KMS-11 (cell line): ENCODE data around the gene ADRA2C.

Experiments used
- H2AFZ ChIP-seq: fragments of 200-600 bp; sonication (generic); 2 replicates; pipeline ENCODE4 v1.6.1; 2016; ENCODE audit warnings: antibody characterized with exemption, mixed run types, low read depth
- H3K27ac ChIP-seq: fragments of 200-600 bp; sonication (generic); 2 replicates; pipeline ENCODE4 v1.6.1; 2016; ENCODE audit warnings: mild to moderate bottlenecking, mixed run types
- H3K27me3 ChIP-seq: fragments of 200-600 bp; sonication (generic); 2 replicates; pipeline ENCODE4 v1.6.1; 2017; ENCODE audit warnings: mild to moderate bottlenecking, low read depth, mixed run types, moderate library complexity; ENCODE audit not compliant: insufficient read depth
- H3K36me3 ChIP-seq: fragments of 200-600 bp; sonication (generic); 2 replicates; pipeline ENCODE4 v1.6.1; 2017; ENCODE audit warnings: mild to moderate bottlenecking, mixed run types; ENCODE audit not compliant: insufficient read depth
- H3K4me1 ChIP-seq: fragments of 200-600 bp; sonication (generic); 2 replicates; pipeline ENCODE4 v1.6.1; 2016; ENCODE audit warnings: mild to moderate bottlenecking, low read depth, mixed run types; ENCODE audit not compliant: poor library complexity, severe bottlenecking
- H3K4me2 ChIP-seq: fragments of 200-600 bp; sonication (generic); 2 replicates; pipeline ENCODE4 v1.7.0; 2016; ENCODE audit warnings: mild to moderate bottlenecking, mixed run types
- H3K4me3 ChIP-seq: fragments of 200-600 bp; sonication (generic); IDR thresholded peaks from 2 replicates; pipeline ENCODE4 v1.6.1; 2017; ENCODE audit warnings: low read depth, low read length, mixed read lengths; ENCODE audit not compliant: insufficient read depth
- H3K79me2 ChIP-seq: fragments of 200-600 bp; sonication (generic); 2 replicates; pipeline ENCODE4 v1.6.1; 2016; ENCODE audit warnings: low read depth, mixed run types; ENCODE audit not compliant: insufficient read depth
- H3K9ac ChIP-seq: fragments of 200-600 bp; sonication (generic); 2 replicates; pipeline ENCODE4 v1.6.1; 2016; ENCODE audit warnings: mild to moderate bottlenecking, mixed run types
- H4K20me1 ChIP-seq: fragments of 200-600 bp; sonication (generic); 2 replicates; pipeline ENCODE4 v1.6.1; 2016; ENCODE audit warnings: mild to moderate bottlenecking, mixed run types; ENCODE audit not compliant: insufficient read depth
- CTCF ChIP-seq: fragments of 200-600 bp; sonication (generic); conservative IDR thresholded peaks from 2 replicates; pipeline ENCODE4 v1.6.1; 2017; ENCODE audit warnings: low read depth, mild to moderate bottlenecking, antibody characterized with exemption, low read length, moderate library complexity, mixed read lengths

Gene ADRA2C

GRCh38 chr4:3809028-3809427 lies 42.8 kb downstream of the ADRA2C start:
- Histone ChIP-seq H3K4me1 (no peaks in the 10 kb centered on the region), H3K79me2 (no peaks in the 10 kb centered on the region), H3K4me3 (no peak overlapping the region), H2AFZ (no peak overlapping the region), H3K36me3 (no peaks in the 10 kb centered on the region), H3K9ac (no peak overlapping the region), H3K4me2 (no peak overlapping the region), H4K20me1 (no peaks in the 10 kb centered on the region), H3K27ac (no peak overlapping the region), H3K27me3 (peaks cover 13% of the 10 kb centered on the region; the same call in 1 of the 2 replicates)
- no peak for TF ChIP-seq CTCF

- Histone ChIP-seq H3K27ac (no peak overlapping the region), H3K79me2 (no peaks in the 10 kb centered on the region), H3K36me3 (no peaks in the 10 kb centered on the region), H4K20me1 (no peaks in the 10 kb centered on the region), H3K4me3 (no peak overlapping the region), H3K4me1 (no peaks in the 10 kb centered on the region), H3K4me2 (no peak overlapping the region), H3K9ac (no peak overlapping the region), H3K27me3 (peaks cover 13% of the 10 kb centered on the region; the same call in 1 of the 2 replicates), H2AFZ (no peak overlapping the region)
- TF ChIP-seq CTCF: no peak
Observed at GRCh38 chr4:3809451-3810110, 43.4 kb downstream of the ADRA2C start.

- no peak overlapping the region for H3K4me3 ChIP-seq
- no peaks in the 10 kb centered on the region for H3K4me1 ChIP-seq
- no peak overlapping the region for H3K4me2 ChIP-seq
- no peak overlapping the region for H2AFZ ChIP-seq
- H4K20me1 ChIP-seq: no peaks in the 10 kb centered on the region
- no peak overlapping the region for H3K9ac ChIP-seq
- H3K27ac ChIP-seq: no peak overlapping the region
- H3K79me2 ChIP-seq: no peaks in the 10 kb centered on the region
- no peak for TF ChIP-seq CTCF
- H3K27me3 ChIP-seq: peaks cover 13% of the 10 kb centered on the region; the same call in 1 of the 2 replicates
- no peaks in the 10 kb centered on the region for H3K36me3 ChIP-seq
Observed at GRCh38 chr4:3810111-3810680, 44.0 kb downstream of the ADRA2C start.

- no peaks in the 10 kb centered on the region for H3K79me2 ChIP-seq
- peaks cover 13% of the 10 kb centered on the region; the same call in 1 of the 2 replicates for H3K27me3 ChIP-seq
- no peak for TF ChIP-seq CTCF
- H3K4me1 ChIP-seq: no peaks in the 10 kb centered on the region
- no peaks in the 10 kb centered on the region for H3K36me3 ChIP-seq
- H4K20me1 ChIP-seq: no peaks in the 10 kb centered on the region
- no peak overlapping the region for H3K9ac ChIP-seq
- H3K4me2 ChIP-seq: no peak overlapping the region
- no peak overlapping the region for H3K4me3 ChIP-seq
- H3K27ac ChIP-seq: no peak overlapping the region
- H2AFZ ChIP-seq: no peak overlapping the region
Observed at GRCh38 chr4:3810796-3811485, 44.8 kb downstream of the ADRA2C start.
